NCI-H146 treated with DMSO at 0.1 percent for 48 hours (cell line): Measurements from ENCODE around the gene WDCP.
"Not testable (repeated sequence)": the region's sequence is repeated elsewhere in the genome, so short reads cannot be mapped to it uniquely, and the experiment has no call there.

ENCODE experiments used
- DNase-seq: peaks from one replicate; lab custom pipeline; 2025; ENCODE audit not compliant: unreplicated experiment; lab: John Stamatoyannopoulos, UW

Gene WDCP

DNA sequence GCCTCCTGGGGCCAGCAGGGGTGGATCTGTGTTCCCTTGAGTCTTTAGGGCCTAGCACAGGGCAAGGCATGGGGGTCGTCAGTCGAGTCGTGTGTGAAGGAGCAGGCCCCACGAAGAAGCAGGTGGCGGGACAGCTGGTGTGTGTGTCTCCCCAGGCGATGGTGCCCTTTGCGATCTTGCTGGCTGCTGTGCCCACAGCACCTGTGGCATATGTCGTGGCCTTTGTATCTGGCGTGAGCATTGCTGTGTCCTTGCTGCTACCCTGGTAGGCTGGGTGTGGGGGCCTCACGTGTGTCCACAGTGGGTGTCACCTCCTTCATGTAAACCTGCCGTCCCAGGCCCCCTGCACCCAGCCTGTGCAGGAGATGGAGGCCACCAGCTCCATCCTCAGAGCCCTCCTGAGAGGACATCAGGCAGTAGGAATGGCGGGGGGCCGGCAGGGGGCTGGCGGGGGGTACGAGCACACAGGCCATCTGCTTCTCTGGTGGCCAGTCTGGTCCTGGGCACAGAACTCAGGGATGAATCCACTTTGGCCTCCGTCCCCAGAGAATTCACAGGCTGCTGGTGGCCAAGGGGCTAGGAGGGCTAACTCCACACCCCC is 24.1 kb downstream of the WDCP start:
- DNase-seq: no peak

DNA sequence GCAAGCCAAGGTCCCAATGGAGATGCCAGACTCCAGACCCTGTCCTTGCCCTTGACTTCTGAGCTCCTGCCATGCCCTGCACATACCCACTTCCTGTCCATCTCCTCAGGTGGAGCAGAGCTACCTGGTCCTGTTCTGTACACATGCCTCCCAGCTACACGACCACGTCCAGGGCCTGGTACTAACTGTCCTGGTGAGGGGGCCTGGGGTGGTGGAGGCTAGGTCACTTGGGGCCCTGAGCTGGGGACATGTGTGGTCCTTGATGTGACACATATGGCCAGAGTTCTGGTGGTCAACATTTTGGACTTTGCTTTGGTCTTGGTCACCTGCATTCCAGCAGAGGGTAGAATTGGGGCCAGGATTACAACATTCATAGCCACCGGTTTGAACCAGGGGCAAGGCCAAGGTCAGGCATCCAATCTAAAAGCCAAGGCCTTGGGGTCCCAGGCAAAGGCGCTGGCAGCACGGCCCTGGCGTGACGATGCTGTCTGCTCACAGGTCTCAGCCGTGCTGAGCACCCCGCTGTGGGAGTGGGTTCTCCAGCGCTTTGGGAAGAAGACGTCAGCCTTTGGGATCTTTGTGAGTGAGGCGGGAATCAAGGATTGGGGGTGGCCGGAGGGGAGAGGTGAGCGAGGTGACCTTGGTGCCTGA is 24.7 kb downstream of the WDCP start:
- no peak for DNase-seq

DNA sequence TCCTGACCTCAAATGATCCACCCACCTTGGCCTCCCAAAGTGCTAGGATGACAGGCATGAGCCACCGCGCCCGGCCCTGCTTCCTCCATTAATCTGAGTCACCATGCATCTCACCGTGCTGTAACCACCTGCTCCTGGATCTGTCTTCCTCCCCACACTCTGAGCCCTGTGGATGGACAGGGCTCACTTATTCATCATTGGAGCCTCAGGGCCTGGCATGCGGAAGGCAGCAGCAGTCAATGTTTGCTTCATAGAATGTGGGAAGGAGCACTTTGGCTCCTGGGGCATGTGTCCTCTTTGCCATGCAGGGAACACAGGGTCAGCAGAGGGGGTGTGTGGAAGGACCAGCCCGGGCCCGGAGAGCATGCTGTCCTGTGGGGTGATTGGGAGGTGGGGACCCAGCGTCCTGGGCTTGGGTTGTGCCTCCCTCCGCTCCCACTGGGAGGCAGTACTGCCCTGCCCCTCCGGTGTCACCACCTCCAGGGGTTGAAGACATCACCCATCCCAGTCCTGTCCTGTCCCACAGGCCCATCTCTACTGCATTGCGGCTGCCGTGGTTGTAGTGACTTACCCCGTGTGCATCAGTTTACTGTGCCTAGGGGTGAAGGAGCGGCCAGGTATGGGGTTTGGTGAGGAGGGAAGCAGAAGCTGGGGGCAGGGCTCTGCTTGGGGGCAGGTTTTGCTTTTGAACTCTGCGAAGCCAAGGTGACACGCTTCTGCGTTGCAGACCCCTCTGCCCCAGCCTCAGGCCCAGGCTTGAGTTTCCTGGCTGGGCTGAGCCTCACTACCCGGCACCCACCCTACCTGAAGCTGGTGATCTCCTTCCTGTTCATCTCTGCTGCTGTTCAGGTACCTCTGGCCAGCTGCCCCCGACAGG is 25.8 kb downstream of the WDCP start:
- no peak for DNase-seq

DNA sequence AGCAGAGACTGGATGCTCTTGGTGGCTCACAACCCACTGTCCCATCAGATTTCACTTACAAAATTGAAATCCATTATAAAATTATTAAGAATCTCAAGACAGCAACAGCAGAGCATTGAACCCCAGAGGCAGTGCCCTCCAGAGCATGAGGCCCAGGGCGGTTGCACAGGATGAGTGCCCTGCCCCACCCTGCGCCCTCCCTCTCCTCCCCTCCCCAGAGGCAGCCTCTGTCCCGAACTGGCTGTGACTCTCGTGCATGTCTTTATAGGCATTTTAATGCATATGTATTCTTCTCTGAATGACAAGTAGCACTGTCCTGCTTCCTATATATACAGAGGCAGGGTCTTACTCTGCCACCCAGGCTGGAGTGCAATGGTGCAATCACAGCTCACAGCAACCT is 26.9 kb downstream of the WDCP start:
- no peak for DNase-seq

DNA sequence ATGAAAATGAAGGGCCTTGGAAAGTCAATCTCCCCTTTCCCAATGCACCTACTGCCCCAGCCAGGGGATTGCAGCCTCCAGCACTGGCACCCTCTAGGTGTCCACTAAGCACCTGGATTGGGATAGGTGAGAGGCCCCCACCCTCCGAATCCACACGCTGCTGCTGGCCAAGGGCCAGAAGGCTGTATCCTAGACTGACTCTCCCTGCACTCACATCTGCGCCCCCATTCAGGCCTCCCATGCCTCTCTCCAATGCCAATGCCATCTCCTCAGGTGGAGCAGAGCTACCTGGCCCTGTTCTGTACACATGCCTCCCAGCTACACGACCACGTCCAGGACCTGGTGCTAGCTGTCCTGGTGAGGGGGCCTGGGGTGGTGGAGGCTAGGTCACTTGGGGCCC is 27.5 kb downstream of the WDCP start:
- no peak for DNase-seq

DNA sequence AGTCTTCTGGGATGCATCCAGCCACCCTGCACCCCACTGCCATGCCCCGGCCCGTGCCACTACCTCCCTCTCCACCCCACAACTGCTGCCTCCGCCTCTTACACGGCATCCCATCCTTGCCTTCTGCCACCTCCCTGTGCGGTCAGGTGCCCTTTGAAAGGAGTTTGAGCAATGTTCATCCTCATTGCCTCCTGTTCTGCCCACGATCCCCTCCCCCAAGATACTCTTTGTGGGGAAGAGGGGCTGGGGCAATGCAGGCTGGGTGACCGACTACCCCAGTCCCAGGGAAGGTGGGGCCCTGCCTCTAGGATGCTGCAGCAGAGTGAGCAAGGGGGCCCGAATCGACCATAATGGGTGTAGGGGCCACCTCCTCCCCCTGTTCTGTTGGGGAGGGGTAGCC is 28.9 kb downstream of the WDCP start:
- no peak for DNase-seq

DNA sequence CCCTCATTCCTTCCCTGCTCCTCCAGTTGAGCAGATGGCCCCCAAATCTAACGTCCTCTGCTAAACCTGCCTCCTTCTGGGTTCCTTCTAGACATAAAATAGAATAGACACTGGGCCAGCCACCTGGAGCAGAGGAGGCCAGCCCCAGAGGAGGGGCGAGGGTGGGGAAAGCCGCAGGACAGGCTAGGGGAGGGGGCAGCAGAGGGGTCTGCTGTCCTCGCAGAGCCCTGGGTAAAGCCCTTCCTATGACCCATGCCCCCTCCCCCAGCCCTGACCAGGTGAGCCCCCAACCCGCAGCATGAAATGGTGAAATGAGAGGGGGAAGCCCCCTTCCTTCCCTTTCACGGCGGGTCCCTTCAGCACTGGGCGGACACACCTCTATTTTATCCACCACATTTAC is 29.5 kb downstream of the WDCP start:
- DNase-seq: no peak

DNA sequence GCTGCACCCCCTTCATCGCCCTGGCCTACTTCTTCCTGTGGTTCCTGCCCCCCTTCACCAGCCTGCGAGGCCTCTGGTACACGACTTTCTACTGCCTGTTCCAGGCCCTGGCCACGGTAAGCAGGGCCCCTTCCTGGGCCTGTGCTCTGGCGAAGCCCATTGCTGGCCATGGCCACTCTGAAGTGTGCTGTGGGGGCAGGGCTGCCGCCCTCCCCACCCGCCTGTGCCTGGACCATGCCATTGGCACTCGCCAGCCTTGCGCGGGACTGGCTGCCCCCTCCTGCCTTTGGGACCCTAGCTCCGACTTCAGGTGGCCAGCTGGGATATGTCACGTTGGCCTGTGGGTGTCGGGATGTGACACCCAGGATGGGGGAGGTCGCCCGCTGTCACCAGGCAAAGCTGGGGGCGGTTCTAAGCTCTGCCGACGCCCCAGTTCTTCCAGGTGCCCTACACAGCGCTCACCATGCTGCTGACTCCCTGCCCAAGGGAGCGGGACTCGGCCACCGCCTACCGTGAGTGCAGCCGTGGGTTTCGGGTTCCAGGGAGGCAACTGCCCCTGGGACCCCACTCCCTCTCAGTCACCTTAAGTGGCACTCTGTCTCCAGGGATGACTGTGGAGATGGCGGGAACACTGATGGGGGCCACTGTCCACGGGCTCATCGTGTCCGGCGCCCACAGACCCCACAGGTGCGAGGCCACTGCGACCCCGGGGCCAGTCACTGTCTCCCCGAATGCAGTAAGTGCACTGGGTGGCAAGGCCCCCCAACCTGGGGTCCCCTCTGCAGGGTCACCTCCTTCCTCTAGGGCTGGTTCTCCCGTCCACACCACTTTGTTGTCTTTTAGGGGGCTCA is 30.1 kb downstream of the WDCP start:
- DNase-seq: no peak

DNA sequence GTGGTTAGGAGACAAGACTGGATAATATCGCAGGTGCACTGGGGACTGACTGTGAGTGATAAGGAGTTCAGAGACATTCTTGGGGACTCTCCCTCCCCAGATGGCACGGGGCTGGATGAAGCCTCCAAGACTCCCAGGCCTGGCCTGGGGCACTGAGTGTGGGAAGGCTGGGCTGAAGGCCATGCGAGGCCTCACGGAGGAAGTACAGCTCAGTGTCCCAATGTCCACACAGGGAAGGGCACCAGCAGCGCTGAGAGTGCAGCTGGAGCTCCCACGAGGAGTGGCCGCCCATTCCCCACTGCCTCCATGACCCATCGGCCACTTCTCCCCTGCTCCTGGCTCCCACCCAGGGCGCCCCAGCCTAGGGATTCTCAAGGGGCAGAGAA is 30.8 kb downstream of the WDCP start:
- no peak for DNase-seq

DNA sequence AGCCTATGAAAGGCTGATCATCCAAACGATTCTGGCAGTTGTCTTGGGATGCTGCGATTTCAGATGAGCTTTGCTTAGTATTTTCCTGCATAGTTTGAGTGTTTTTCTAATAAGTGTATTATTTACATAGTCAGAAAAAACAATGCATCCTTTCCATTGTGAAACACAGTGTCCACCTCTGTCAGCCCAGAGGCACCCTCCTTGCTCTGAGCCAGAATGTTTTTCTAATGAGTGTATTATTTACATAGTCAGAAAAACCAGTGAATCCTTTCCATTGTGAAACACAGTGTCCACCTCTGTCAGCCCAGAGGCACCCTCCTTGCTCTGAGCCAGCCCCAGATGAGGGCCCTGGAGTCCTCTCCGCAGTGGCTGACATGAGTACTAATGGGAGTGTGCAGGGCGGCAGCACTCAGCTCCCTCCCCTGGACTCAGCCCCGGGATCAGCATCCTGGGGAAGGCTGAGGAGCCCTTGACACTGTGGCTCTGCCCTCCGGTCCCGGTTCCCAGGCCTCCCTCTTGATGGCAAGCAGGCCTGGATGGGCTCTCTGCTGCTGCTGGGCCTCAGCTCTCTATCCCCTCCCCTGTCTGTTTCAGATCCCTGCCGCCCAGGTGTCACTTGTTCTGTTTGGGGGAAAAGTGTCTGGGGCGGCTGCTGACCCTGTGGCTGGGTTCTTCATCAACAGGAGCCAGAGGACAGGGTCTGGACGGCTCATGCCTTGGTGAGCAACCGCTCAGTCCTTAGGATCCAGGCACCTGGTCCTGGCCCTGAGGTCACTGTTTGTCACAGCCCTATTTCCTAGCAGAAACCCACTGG is 31.4 kb downstream of the WDCP start:
- DNase-seq: no peak

DNA sequence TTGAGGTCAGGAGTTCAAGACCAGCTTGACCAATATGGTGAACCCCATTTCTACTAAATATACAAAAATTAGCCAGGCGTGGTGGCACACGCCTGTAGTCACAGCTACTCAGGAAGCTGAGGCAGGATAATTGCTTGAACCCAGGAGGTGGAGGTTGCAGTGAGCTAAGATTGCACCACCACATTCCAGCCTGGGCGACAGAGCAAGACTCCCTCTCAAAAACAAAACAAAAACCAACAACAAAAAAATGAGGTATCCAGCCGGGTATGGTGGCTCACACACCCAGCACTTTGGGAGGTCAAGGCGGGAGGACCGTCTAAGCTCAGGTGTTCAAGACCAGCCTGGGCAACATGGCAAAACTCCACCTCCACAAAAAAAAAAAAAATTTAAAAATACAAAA is 32.3 kb downstream of the WDCP start:
- not testable (repeated sequence) for DNase-seq

DNA sequence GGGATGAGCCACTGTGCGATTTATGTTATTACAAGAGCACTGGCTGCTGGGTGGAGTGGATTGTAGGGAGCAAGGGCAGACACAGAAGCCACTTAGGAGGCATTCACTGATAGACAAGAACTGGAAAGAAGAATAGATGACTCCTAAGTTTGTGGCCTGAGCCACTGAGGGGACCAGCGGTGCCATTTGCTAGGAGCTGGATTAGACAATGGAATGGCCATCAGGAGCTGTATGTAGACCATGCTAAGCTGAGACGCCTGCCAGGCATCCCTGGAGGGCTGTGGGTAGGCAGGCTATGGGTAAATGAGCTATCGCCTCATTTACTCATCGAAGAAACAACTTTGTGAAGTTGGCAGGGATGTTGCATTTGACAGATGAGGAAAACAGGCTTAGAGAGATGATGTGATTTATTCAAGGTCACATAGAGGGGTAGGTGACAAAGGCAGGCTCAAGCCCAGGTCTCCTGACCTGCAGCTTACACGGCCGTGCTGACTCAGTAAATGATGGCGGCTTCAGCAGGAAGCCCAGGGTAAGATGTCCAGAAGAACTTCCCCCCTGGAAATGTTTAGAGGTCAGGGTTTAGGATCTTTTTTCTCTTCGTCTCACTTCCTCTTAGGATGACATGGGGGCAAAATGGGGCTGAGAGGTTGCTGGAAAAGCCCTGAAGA is 34.5 kb downstream of the WDCP start:
- DNase-seq: no peak

DNA sequence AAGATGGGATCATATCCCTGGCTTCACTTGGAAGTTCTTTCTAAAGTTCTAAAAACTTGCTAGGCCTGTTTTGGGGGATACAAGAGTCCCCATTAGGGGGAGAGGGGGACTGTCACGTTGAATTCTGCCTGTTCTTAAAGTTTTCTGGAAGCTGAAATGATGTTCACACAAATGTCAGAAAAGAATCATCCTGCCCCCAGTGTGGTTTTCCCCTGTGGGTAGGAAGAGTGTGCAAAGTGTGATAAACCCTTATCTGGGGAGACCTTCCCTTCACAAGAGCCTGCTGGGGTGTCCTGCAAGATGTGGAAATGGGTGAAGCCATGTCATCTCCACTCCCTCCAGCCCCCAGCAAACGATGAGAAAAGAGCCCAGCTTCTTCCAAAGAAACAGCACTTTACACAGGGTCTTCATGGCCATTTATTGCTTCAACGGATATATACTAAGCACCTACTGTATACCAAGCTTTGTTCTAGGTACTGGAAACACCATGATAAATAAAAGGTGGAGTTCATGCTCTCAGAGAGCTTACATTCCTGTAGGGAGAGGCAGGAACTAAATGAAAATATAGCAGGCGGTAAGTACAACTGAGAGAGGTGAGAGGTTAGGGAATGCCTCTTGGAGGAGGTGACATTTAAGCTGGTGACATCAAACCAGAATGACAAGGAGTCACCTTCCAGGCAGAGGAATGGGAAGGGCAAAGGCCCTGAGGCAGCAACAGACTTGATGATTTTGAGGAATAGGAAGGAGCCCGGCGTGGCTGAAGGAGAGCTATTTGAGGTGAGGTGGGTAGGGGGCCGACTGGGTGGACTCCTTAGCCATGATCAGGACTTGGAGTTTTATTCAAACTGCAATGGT is 35.7 kb downstream of the WDCP start:
- no peak for DNase-seq

DNA sequence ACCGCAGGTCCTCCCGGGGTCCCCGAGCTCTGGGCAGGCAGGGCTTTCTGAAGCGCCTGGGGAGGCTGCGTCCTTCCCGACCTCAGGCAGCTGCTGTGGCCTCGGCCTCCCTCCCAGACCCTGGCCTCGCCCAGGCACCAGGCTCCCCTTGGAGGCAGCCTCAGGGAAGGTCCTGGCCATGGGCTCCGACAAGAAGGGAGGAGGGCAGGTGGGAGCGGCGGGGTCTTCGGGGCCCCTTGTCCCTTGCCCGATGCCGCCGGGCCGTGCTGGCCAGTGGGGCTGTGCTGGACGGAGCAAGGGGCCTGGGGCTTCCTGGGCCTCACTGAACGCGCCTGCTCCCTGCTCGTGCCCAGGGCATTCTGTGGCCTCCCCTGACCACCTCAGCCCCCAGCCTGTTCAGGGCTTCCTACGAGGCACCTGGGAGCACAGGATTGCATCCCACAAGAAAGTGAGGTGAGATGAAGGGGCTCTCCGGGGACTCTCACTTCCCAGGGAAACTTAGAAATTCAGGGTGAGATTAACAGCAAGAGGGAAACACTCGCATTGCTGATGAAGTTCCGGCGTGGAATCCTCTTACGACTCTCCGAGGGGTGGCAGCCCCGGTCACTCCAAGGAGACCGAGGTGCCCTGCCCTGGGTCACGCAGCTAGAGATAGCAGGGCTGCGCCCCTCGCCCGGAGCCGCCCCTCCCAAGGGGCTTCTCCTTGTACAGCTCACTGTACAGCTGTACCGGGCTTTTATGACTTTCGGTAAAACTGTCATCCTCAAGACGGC is 36.5 kb downstream of the WDCP start:
- DNase-seq: no peak

DNA sequence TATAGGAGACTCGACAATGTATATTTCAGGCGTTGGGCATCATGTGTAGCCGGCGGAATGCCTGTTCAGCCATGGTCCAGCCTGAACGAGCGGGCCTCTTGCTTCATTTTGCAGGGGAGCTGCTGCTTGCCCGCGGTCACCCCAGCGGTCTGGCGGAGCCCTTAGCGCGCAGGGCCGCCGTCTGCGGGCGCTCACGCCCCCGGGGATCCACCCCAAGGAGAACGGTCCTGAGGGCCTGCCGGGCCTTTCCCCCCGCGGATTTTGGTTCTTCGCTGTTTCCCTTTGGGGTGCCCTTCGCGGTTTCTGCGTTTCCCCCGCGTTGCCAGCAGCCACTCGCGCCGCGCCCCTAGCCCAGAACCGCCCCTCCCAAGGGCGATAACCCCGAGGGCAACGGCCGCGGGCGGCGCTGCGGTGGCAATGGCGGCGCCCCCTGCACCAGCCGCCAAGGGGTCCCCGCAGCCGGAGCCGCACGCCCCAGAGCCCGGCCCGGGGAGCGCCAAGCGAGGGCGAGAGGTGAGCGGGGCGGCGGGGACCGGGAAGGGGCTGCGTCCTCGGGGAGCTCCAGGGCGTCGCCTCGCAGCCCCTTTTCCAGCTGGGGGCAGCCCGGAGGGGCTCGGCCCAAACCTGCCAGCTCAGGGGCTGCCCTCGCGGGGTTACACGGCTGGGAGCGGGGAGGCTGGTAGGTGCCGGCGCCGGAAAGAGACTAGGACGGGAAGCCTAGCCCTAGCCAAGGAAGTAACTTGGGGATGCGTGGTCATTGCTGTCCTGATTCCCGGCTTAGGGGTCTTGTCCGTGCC is 37.3 kb downstream of the WDCP start, which contains the start of gene MFSD2B:
Gene MFSD2B, plus strand, starts transcription at position 406 of the 797 bp plus-strand sequence. Its CDS starts 12 bp downstream, at position 418.
- no peak for DNase-seq

DNA sequence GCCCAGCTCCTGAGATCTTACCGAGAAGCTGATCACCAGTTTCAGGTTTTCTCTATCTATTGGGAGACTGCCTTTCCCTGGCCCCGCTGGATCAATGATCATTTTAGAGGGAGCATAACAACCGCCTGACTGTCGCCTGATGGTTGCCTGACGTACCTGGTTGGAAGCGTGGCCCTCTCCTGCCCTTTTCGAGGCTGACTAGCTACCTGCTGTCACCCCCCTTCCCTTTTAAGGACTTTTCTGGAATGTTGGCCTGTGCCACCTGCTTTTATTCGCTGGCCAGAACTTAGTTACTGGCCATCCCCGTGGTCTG is 37.9 kb downstream of the WDCP start:
- no peak for DNase-seq

DNA sequence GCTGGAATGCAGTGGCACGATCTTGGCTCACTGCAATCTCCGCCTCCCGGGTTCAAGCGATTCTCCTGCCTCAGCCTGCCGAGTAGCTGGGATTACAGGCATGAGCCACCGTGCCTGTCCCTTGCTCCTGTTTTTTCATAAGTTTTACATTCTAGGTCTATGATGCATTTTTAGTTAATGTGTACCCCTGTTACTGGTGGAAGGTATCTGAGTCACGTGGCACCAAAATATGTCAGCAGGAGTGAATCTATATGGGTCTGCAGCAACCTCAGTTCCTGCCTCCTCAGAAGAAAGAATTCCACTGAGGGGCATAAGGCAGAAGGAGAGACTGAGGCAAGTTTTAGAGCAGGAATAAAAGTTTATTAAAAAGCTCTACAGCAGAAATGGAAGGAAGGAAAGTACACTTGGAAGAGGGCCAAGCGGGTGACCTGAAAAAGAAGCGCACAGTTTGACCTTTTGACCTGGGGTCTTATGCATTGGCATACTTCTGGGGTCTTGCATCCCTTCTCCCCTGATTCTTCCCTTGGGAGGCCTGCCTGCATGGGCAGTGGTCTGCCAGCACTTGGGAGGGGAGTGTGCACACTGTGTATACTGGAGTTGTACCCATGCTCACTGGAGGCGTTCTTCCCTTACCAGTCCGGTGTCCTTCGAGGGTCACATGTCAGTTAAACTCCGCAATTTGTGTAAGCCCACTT is 38.4 kb downstream of the WDCP start:
- no peak for DNase-seq
